ENCODE data around the gene GTF2A1L. TPM values are rescaled to one million over a fixed set of nuclear protein-coding genes. Genes with fewer than 3 reads are reported as not detected.
"Not testable (repeated sequence)": the region's sequence is repeated elsewhere in the genome, so short reads cannot be mapped to it uniquely, and the experiment has no call there.

GTF2A1L gene
- total RNA-seq, 1 donor from 2014 or later, result not detected

GRCh38 chr2:48607307-48608014, 10.2 kb upstream of the GTF2A1L start:
- no peak for TF ChIP-seq CTCF (IDR thresholded peaks at IDR 0.05)
- ChIA-PET CTCF (no interaction called here), POLR2A (no interaction called here)
- no peaks in the 10 kb centered on the region for H3K4me1 Mint-ChIP-seq
- ATAC-seq (ENCODE audit: low read depth) (no peak), DNase-seq (no peak)
- H3K9me3 Mint-ChIP-seq, result no peaks in the 10 kb centered on the region
- H3K27ac Mint-ChIP-seq, result no peak overlapping the region
- intact Hi-C loops (cut with micrococcal nuclease), result no loop called here
- H3K36me3 Mint-ChIP-seq (ENCODE audit: low read depth), result no peaks in the 10 kb centered on the region
- no peak overlapping the region for H3K4me3 Mint-ChIP-seq
- peaks cover 11% of the 10 kb centered on the region for H3K27me3 Mint-ChIP-seq

- Mint-ChIP-seq H3K9me3 (peaks cover 6% of the 10 kb centered on the region), H3K27me3 (peaks cover 12% of the 10 kb centered on the region), H3K4me1 (no peaks in the 10 kb centered on the region), H3K4me3 (no peak overlapping the region), H3K36me3 (ENCODE audit: low read depth) (no peaks in the 10 kb centered on the region), H3K27ac (no peak overlapping the region)
- CTCF ChIA-PET, result no interaction called here
- DNase-seq, result no peak
- no peak for TF ChIP-seq CTCF (IDR thresholded peaks at IDR 0.05)
- intact Hi-C loops (cut with micrococcal nuclease), result no loop called here
- no peak for ATAC-seq (ENCODE audit: low read depth)
- POLR2A ChIA-PET, result no interaction called here
Observed at GRCh38 chr2:48613211-48613610, 4.4 kb upstream of the GTF2A1L start.

- DNase-seq; H3K27ac Mint-ChIP-seq; CTCF ChIA-PET; H3K4me3 Mint-ChIP-seq; intact Hi-C loops (cut with micrococcal nuclease); H3K9me3 Mint-ChIP-seq; POLR2A ChIA-PET; H3K4me1 Mint-ChIP-seq; ATAC-seq (ENCODE audit: low read depth); H3K36me3 Mint-ChIP-seq (ENCODE audit: low read depth): not testable (repeated sequence)
- H3K27me3 Mint-ChIP-seq, result peaks cover 16% of the 10 kb centered on the region
Observed at GRCh38 chr2:48614581-48614980, 3.1 kb upstream of the GTF2A1L start.

GRCh38 chr2:48619526-48619925, 1.9 kb downstream of the GTF2A1L start:
- Mint-ChIP-seq H3K27me3 (peaks cover 5% of the 10 kb centered on the region), H3K4me1 (no peaks in the 10 kb centered on the region), H3K9me3 (peaks cover 3% of the 10 kb centered on the region), H3K4me3 (no peak overlapping the region), H3K36me3 (ENCODE audit: low read depth) (no peaks in the 10 kb centered on the region), H3K27ac (no peak overlapping the region)
- ChIA-PET POLR2A (no interaction called here), CTCF (no interaction called here)
- DNase-seq, result no peak
- intact Hi-C loops (cut with micrococcal nuclease), result no loop called here
- no peak for ATAC-seq (ENCODE audit: low read depth)
- no peak for TF ChIP-seq CTCF (IDR thresholded peaks at IDR 0.05)

- no peak for TF ChIP-seq CTCF (IDR thresholded peaks at IDR 0.05)
- DNase-seq, result no peak
- Mint-ChIP-seq H3K27ac (no peak overlapping the region), H3K36me3 (ENCODE audit: low read depth) (no peaks in the 10 kb centered on the region), H3K4me3 (no peak overlapping the region), H3K27me3 (peaks cover 5% of the 10 kb centered on the region), H3K9me3 (peaks cover 3% of the 10 kb centered on the region), H3K4me1 (no peaks in the 10 kb centered on the region)
- intact Hi-C loops (cut with micrococcal nuclease), result no loop called here
- ChIA-PET CTCF (no interaction called here), POLR2A (no interaction called here)
- no peak for ATAC-seq (ENCODE audit: low read depth)
Observed at GRCh38 chr2:48620604-48621003, 2.9 kb downstream of the GTF2A1L start.

GRCh38 chr2:48622691-48623090, 5.0 kb downstream of the GTF2A1L start:
- H3K36me3 Mint-ChIP-seq (ENCODE audit: low read depth); ATAC-seq (ENCODE audit: low read depth); H3K9me3 Mint-ChIP-seq; H3K4me1 Mint-ChIP-seq; H3K4me3 Mint-ChIP-seq; H3K27ac Mint-ChIP-seq; CTCF ChIA-PET; H3K27me3 Mint-ChIP-seq; DNase-seq; POLR2A ChIA-PET: not testable (repeated sequence)
- intact Hi-C loops (cut with micrococcal nuclease), result loop anchor here (1.0 kb wide), 1 partner anchor 9 kb away; no protein-coding TSS in a partner anchor
